Bronchial epithelial cell (primary cell): ENCODE measurements around the gene CAPN1. TPM values are rescaled to one million over a fixed set of nuclear protein-coding genes. Genes with fewer than 3 reads are reported as not detected.
A peak's percentile ranks its signal among the peaks of the same experiment; 100 is the strongest.

Experiments
- DNase-seq: peaks from one replicate; pipeline ENCODE4 v3.0.0-alpha.2; 2010; ENCODE audit warnings: low read depth
- FAIRE-seq: peaks from 2 replicates; lab custom pipeline; 2011; peaks lifted over from hg19 to GRCh38; lab: Jason Lieb, UNC
- H3K27me3 ChIP-seq: 2 replicates; pipeline ENCODE4 v1.5.1; 2011; ENCODE audit warnings: low read length; ENCODE audit not compliant: control insufficient read depth, insufficient read depth
- H3K36me3 ChIP-seq: 2 replicates; pipeline ENCODE4 v1.5.1; 2011; ENCODE audit warnings: low read length; ENCODE audit not compliant: control insufficient read depth, insufficient read depth
- H3K4me3 ChIP-seq: 2 replicates; pipeline ENCODE4 v1.5.1; 2011; ENCODE audit warnings: mild to moderate bottlenecking, low read depth, low read length, control low read depth
- total RNA-seq: library from RNA; depleted of rRNA; stranded (reverse); fragments of >200 nt; gene quantifications from 2 replicates; pipeline ENCODE4 v1.2.1, GENCODE V29; 2014
- TF ChIP-seq, protein P1 (sequence below): IDR thresholded peaks from 2 replicates; pipeline ENCODE4 v1.5.1; 2011; ENCODE audit warnings: mild to moderate bottlenecking, moderate library complexity, low read length, control low read depth, inconsistent platforms; ENCODE audit not compliant: insufficient read depth, severe bottlenecking

Gene CAPN1
- total RNA-seq, 1 donor from 2014 or later, result 136 TPM

DNA sequence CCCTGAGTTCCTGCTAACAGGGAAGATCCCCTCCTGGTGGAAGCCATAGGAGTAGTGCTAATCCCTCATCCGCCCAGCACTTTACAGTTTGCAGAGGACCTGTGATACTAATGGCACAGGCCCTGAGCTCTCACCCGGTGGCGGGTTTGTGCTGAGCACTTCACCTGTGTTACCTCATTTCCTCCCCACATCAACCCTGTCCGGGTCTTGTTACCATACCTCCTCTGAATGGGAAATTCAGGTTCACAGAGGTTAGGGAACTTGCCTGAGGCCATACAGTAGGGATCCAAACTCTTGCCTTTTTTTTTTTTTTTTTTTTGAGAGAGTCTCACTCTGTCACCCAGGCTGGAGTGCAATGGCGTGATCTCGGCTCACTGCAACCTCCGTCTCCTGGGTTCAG is 25.2 kb downstream of the CAPN1 start:
- DNase-seq (no peak), FAIRE-seq (no peak)
- Histone ChIP-seq H3K4me3 (no peak overlapping the region), H3K27me3 (no peaks in the 10 kb centered on the region), H3K36me3 (peaks cover 59% of the 10 kb centered on the region)
- TF ChIP-seq, protein P1, sequence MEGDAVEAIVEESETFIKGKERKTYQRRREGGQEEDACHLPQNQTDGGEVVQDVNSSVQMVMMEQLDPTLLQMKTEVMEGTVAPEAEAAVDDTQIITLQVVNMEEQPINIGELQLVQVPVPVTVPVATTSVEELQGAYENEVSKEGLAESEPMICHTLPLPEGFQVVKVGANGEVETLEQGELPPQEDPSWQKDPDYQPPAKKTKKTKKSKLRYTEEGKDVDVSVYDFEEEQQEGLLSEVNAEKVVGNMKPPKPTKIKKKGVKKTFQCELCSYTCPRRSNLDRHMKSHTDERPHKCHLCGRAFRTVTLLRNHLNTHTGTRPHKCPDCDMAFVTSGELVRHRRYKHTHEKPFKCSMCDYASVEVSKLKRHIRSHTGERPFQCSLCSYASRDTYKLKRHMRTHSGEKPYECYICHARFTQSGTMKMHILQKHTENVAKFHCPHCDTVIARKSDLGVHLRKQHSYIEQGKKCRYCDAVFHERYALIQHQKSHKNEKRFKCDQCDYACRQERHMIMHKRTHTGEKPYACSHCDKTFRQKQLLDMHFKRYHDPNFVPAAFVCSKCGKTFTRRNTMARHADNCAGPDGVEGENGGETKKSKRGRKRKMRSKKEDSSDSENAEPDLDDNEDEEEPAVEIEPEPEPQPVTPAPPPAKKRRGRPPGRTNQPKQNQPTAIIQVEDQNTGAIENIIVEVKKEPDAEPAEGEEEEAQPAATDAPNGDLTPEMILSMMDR, result no peak

DNA sequence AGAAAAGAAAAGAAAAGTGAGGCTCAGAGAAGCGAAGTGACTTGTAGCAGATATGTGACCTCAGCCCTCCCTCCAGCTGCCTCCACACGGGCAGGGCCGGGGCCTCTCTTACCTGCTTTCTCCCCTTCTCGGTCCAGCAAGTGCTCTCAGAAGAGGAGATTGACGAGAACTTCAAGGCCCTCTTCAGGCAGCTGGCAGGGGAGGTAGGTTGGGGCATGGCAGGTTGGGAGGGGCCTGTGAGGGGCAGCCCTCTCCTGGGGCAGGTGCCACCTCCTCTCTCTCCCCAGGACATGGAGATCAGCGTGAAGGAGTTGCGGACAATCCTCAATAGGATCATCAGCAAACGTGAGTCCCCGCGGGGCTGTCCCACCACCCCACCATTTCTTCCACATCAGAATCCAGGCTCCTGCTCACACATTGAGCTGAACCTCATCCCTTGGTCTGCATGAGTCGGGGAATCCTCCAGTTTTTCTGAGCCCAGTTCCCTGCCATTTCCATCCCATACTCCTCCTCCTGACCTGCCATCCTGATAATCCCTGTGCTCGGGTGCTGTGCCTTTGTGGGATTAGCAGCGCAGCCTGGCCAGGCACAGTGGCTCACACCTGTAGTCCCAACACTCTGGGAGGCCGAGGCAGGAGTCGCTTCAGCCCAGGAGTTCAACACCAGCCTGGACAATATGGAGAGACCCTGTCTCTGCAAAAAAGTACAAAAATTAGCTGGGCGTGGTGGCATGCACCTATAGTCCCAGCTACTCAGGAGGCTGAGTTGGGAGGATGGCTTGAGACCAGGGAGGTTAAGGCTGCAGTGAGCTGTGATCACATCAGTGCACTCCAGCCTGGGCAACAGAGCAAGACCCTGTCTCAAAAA is 26.4 kb downstream of the CAPN1 start:
- FAIRE-seq, result no peak
- no peak for DNase-seq
- peaks cover 59% of the 10 kb centered on the region for H3K36me3 ChIP-seq
- H3K27me3 ChIP-seq, result no peaks in the 10 kb centered on the region
- TF ChIP-seq, protein P1, result no peak
- H3K4me3 ChIP-seq, result no peak overlapping the region

DNA sequence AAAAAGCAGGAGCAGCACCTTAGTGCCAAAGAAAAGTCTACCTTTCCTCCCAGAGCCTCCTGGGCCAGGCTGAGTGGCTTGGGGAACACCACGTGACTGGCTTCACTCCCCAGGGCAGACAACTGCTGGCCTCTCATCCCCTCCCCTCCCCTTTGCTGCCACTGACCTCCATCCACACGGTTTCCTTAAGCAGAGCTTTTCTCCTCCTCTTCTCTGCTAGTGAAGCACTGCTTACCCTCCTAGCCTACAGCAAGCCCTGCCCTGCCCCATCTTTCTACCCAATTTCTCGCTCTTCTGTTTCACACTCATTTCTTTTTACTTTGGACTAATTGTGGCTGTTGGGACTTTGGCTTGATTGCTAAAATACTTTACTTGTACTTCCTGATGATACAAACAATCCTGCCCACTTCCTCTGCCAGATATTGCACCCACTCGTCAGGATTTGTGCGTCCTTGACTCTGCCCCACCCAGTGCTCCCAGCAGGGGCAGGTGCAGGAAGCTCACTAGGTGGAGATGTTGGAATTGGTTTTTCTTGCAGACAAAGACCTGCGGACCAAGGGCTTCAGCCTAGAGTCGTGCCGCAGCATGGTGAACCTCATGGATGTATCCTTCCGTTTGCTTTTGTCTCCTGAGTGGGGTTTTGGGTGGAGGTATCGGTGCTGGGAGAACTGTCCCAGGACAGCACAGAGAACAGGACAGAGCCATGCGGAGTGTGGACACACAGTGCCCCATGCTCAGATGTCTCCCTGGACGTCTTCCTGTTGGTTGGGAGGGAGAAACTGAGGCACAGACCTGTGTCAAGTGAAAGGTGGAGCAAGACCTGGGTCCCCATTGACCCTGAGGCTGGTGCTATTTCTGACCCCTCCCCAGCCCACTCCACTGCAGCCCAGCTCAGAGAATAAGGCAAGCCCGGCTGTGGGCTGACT is 27.3 kb downstream of the CAPN1 start:
- Histone ChIP-seq H3K4me3 (no peak overlapping the region), H3K36me3 (peaks cover 56% of the 10 kb centered on the region), H3K27me3 (no peaks in the 10 kb centered on the region)
- DNase-seq (no peak), FAIRE-seq (peak; percentile 28)
- TF ChIP-seq, protein P1, result no peak

DNA sequence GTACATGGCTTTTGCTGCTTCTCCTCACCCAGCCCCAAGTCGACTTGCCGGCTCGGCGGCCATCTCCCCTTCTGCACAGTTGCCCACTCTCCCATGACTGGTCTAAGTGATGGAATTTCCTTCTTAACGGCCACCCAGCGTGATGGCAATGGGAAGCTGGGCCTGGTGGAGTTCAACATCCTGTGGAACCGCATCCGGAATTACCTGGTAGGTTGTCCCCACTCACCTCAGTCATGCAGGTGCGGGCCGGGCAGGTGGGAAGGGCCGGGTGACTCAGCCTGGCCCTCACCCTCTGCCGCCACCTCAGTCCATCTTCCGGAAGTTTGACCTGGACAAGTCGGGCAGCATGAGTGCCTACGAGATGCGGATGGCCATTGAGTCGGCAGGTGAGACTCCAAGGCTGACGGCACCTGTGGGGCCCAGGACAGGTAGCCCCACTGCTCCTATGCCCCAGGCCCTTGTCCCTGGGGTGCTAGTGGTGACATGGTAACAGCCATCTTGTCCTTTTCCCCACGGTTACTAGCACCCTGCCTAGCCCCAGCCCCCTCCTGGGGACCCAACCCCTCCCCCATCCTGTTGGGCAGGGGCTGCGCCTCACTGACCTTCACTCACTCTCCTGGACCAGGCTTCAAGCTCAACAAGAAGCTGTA is 28.1 kb downstream of the CAPN1 start:
- FAIRE-seq (no peak), DNase-seq (no peak)

DNA sequence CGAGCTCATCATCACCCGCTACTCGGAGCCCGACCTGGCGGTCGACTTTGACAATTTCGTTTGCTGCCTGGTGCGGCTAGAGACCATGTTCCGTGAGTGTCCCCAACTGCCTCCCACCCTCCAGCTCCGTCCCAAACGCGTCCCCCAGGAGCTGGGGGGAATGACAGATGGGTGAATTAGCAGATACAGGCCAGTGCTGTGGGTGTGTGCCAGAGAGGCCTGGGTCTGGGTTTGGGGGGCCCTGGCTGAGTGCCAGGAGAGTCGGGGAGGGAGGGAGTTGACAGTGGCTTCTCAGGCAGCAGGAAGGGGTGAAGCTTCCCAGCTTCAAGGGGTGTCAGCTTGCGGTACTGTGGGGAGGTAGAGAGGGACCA is 28.6 kb downstream of the CAPN1 start:
- DNase-seq (no peak), FAIRE-seq (no peak)
- Histone ChIP-seq H3K36me3 (peaks cover 43% of the 10 kb centered on the region), H3K27me3 (no peaks in the 10 kb centered on the region), H3K4me3 (no peak overlapping the region)
- TF ChIP-seq, protein P1, result no peak

More for the DNA sequence above, 28.1 kb downstream of the CAPN1 start:
- TF ChIP-seq, protein P1, result no peak
- H3K36me3 ChIP-seq, result peaks cover 48% of the 10 kb centered on the region
- H3K27me3 ChIP-seq, result no peaks in the 10 kb centered on the region
- H3K4me3 ChIP-seq, result no peak overlapping the region
